AG04449 (cell line): ENCODE data around the gene STAT4.

Experiments
- CTCF ChIA-PET: fragments of 350-600 bp; formaldehyde crosslinking; extraction: SDS; loops from one replicate; lab custom pipeline; 2021; ENCODE audit warnings: antibody characterized with exemption; lab: Yijun Ruan, JAX
- POLR2A ChIA-PET: fragments of 400-600, 350-600 bp; formaldehyde crosslinking; extraction: SDS; loops from one replicate; lab custom pipeline; 2020; ENCODE audit warnings: antibody characterized with exemption, inconsistent platforms; lab: Yijun Ruan, JAX
- DNase-seq: peaks from one replicate; pipeline ENCODE4 v3.0.0-alpha.2; 2010; ENCODE audit warnings: low read depth, low spot score
- H3K4me3 ChIP-seq: 2 replicates; pipeline ENCODE4 v1.5.1; 2011; ENCODE audit warnings: low read depth, mild to moderate bottlenecking, control low read depth, low read length
- CTCF ChIP-seq: IDR thresholded peaks from one replicate; pipeline ENCODE4 v1.5.1; 2011; ENCODE audit warnings: mild to moderate bottlenecking, moderate library complexity, low read length, control low read depth, inconsistent platforms; ENCODE audit not compliant: insufficient read depth; ENCODE audit errors: missing control alignments

The STAT4 gene

DNA sequence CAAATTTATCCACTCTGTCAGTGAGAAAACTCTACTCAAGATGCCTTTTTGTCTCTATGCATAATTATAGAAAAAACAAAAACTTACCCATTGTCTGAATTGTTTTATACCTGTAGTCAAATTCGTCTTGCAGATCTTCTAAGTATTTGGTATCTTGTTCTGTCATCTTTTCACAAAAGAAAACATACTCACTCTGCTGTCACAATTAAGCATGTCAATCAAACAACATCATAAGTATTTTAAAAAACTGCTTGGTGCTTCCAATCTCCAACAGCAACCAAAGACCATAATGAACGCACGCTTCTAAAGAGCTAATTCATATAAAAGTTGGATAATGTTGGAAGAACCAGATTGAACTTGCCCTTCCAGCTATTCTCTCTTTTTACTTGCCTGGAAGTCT lies 81.2 kb downstream of the STAT4 start:
- DNase-seq: no peak
- POLR2A ChIA-PET: no interaction called here
- CTCF ChIA-PET: interaction anchor here (1.2 to 2.5 kb wide), 2 partner anchors 20 to 86 kb away, joined by 3 to 8 read pairs; no protein-coding TSS in a partner anchor
- no peak for TF ChIP-seq CTCF
- H3K4me3 ChIP-seq: no peak overlapping the region

GRCh38 chr2:191066919-191067233 lies 83.9 kb downstream of the STAT4 start:
- H3K4me3 ChIP-seq: no peak overlapping the region
- ChIA-PET CTCF (no interaction called here), POLR2A (no interaction called here)
- DNase-seq: no peak
- no peak for TF ChIP-seq CTCF

DNA sequence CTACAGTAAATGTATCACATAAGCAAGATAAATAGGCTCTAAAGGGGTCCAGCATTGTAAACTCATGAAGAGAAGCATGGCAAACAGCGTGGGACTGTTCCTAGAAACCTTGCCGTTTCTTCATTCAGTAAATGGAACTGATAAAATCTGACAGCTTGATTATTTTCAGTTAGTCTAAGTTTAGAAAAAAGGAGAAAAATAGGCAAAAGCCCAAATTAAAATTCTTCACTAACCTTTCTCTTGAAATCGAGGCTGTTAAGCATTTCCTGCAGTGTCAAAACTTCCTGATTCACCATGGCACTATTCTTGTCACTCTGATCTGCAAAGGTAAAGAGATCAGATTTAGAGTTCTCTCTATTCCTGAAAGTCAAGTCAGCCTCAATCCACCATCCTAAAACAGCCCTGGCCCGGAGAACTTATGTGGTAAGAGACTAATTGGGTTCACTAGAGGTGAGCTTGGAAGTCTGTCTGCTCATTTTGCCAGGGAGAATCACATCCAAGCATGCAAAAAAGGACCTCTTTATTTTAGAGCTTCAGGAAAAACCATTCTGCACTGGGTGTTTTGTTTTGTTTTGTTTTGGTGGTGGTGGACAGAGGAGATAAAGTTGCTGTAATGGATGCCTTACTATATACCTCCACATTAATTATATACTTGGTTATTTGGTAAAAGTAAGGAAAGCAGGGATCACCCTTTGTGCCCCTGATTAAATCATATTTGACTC lies 84.4 kb downstream of the STAT4 start:
- ChIA-PET CTCF (interaction anchor here (5.7 kb wide), 1 partner anchor 14 kb away, joined by 61 read pairs; no protein-coding TSS in a partner anchor), POLR2A (no interaction called here)
- no peak for DNase-seq
- H3K4me3 ChIP-seq: no peak overlapping the region
- no peak for TF ChIP-seq CTCF

- DNase-seq: no peak
- CTCF ChIA-PET: interaction anchor here (1.4 to 5.7 kb wide), 2 partner anchors 10 to 13 kb away, joined by 3 to 61 read pairs; no protein-coding TSS in a partner anchor
- H3K4me3 ChIP-seq: no peak overlapping the region
- POLR2A ChIA-PET: no interaction called here
- TF ChIP-seq CTCF: no peak
Observed at GRCh38 chr2:191065785-191066184, 85.0 kb downstream of the STAT4 start.

GRCh38 chr2:191064590-191064989 lies 86.2 kb downstream of the STAT4 start:
- no peak for DNase-seq
- ChIA-PET POLR2A (no interaction called here), CTCF (interaction anchor here (1.2 to 5.7 kb wide), 4 partner anchors 11 to 436 kb away, joined by 3 to 61 read pairs (median 7); no protein-coding TSS in a partner anchor)
- no peak overlapping the region for H3K4me3 ChIP-seq
- TF ChIP-seq CTCF: no peak

DNA sequence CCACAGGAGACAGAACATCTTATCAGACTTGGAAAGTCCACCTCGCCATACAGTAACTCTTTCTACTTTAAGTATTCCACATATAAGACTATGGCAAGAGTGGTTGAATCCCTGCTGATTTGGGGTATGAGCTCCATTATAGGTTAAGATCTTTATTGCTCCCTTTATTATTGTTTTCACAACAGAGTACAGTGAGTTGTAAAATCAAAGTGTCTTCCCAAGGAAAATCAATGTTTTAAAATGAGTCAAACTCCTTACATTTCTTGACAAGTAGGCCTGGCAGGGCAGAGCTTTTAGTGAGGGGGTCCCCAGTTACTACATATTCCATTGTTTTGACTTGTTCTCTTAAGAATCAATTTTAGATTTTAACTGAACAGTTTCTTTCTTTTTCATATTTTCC lies 87.2 kb downstream of the STAT4 start:
- no peak for DNase-seq
- POLR2A ChIA-PET: no interaction called here
- no peak for TF ChIP-seq CTCF
- CTCF ChIA-PET: interaction anchor here (0.8 to 5.7 kb wide), 4 partner anchors 11 to 437 kb away, joined by 3 to 61 read pairs (median 8); no protein-coding TSS in a partner anchor
- H3K4me3 ChIP-seq: no peak overlapping the region
